GM18499 (cell line): Measurements from ENCODE around the gene CREB3L2.
"Not testable (repeated sequence)": the region's sequence is repeated elsewhere in the genome, so short reads cannot be mapped to it uniquely, and the experiment has no call there.

Source experiments
- ATAC-seq: cut with Tn5 transposase; IDR thresholded peaks from one replicate; pipeline ENCODE4 v1.9.1; 2021; ENCODE audit warnings: moderate number of reproducible peaks; ENCODE audit not compliant: insufficient read depth, unreplicated experiment

Gene CREB3L2

GRCh38 chr7:137916564-137916963 lies 85.3 kb downstream of the CREB3L2 start:
- no peak for ATAC-seq

GRCh38 chr7:137915266-137915665 lies 86.6 kb downstream of the CREB3L2 start:
- ATAC-seq: no peak

- ATAC-seq: no peak
Observed at GRCh38 chr7:137913985-137914384, 87.9 kb downstream of the CREB3L2 start.

- no peak for ATAC-seq
Observed at GRCh38 chr7:137909042-137909441, 92.8 kb downstream of the CREB3L2 start.

GRCh38 chr7:137908106-137908505 lies 93.8 kb downstream of the CREB3L2 start:
- no peak for ATAC-seq

GRCh38 chr7:137906636-137907035 lies 95.2 kb downstream of the CREB3L2 start:
- not testable (repeated sequence) for ATAC-seq

GRCh38 chr7:137904833-137905232 lies 97.1 kb downstream of the CREB3L2 start:
- no peak for ATAC-seq

- ATAC-seq: peak; percentile 68
Observed at GRCh38 chr7:137903382-137904169, 98.3 kb downstream of the CREB3L2 start.

GRCh38 chr7:137900137-137900536 lies 101.7 kb downstream of the CREB3L2 start:
- no peak for ATAC-seq

- peak; percentile 35 for ATAC-seq
Observed at GRCh38 chr7:137898839-137899721, 102.8 kb downstream of the CREB3L2 start.

GRCh38 chr7:137895301-137896221 lies 106.3 kb downstream of the CREB3L2 start:
- ATAC-seq: peak; percentile 81

- ATAC-seq: no peak
Observed at GRCh38 chr7:137893143-137893742, 108.6 kb downstream of the CREB3L2 start.

GRCh38 chr7:137891016-137891655 lies 110.8 kb downstream of the CREB3L2 start:
- no peak for ATAC-seq

- ATAC-seq: no peak
Observed at GRCh38 chr7:137890449-137890921, 111.4 kb downstream of the CREB3L2 start.

GRCh38 chr7:137888241-137888640 lies 113.6 kb downstream of the CREB3L2 start:
- ATAC-seq: no peak

GRCh38 chr7:137886746-137887145 lies 115.1 kb downstream of the CREB3L2 start:
- ATAC-seq: no peak

GRCh38 chr7:137886281-137886680 lies 115.6 kb downstream of the CREB3L2 start:
- ATAC-seq: no peak

- ATAC-seq: no peak
Observed at GRCh38 chr7:137885678-137886077, 116.2 kb downstream of the CREB3L2 start.

GRCh38 chr7:137882806-137883205 lies 119.1 kb downstream of the CREB3L2 start:
- ATAC-seq: no peak
